HG03565 (cell line): ENCODE measurements around the gene RELB.

Experiments used
- ATAC-seq: cut with Tn5 transposase; IDR thresholded peaks from one replicate; pipeline ENCODE4 v1.9.1; 2021; ENCODE audit warnings: mild to moderate bottlenecking, moderate library complexity; ENCODE audit not compliant: unreplicated experiment

RELB gene

GRCh38 chr19:45057444-45057843 is 56.2 kb downstream of the RELB start:
- no peak for ATAC-seq

- ATAC-seq, result no peak
Measured at GRCh38 chr19:45058622-45059159, 57.4 kb downstream of the RELB start.

- no peak for ATAC-seq
Measured at GRCh38 chr19:45059258-45059965, 58.1 kb downstream of the RELB start.

DNA sequence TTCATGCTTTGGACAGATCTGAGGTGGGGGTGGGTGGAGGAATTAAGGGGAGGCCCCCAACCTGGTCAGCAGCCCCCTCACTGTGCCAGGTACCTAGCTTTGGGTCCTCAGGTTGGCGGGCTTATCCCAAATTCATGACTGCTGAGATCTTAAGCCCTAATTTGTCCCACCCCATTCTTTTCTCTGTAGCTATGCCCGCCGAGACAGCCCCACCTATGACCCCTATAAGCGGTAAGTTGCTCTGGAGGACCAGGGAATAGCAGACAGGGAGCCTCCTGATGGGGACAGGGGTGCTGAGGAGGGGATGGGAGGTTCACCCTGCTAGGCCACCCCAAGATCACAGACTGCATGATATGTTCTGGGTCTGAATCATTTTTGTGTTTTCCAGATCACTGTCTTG is 60.7 kb downstream of the RELB start:
- no peak for ATAC-seq

DNA sequence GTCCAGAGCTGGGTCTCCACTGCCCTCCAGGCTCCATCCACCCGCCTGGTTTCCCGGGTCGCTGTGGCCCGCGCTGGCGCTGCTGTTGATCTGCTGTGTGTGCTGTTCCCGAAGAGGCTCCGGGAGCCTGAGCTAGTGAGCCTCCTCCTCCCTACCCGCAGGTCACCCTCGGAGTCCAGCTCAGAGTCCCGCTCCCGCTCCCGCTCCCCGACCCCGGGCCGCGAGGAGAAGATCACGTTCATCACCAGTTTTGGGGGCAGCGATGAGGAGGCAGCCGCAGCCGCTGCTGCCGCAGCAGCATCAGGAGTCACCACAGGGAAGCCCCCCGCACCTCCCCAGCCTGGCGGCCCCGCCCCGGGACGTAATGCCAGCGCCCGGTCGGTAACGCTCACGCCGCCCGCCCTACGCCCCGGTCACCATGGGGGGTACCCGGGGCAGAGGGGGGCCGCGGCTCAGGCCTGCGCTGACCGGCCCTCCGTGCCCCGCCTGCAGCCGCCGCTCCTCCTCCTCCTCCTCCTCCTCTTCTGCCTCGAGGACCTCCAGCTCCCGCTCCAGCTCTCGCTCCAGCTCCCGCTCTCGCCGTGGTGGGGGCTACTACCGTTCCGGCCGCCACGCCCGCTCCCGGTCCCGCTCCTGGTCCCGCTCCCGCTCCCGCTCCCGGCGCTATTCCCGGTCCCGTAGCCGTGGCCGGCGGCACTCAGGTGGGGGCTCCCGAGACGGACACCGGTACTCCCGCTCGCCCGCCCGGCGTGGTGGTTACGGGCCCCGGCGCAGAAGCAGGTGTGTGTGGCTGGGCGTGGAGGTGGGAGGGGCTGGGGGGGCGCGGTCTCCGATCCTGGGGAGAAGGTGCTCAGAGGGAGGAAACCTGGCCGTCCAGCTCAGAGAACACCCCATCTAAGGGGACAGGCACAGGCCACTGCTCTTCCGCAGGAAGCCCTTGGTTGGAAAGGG is 62.9 kb downstream of the RELB start:
- ATAC-seq, result no peak

- ATAC-seq, result no peak
Measured at GRCh38 chr19:45066921-45067661, 65.8 kb downstream of the RELB start.

DNA sequence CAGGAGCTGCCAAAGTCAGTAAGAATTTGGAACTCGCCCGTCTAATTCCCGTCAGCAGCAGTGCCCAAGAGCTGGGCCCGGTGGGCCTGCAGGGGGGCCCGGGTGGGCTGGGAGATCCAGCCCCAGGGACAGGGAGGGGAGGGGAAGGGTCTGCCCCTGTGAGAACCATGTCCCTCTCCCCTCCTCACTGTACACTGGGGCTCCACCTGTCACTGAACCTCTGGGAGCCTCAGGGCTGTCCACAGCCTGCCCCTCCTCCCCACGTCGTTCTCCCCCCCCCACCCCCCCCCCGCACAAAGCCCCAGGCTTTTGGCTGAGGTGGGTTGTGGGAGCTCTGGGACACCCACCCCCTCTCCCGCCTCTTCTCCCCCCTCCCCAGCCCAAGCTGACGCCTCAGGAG is 66.8 kb downstream of the RELB start:
- no peak for ATAC-seq

DNA sequence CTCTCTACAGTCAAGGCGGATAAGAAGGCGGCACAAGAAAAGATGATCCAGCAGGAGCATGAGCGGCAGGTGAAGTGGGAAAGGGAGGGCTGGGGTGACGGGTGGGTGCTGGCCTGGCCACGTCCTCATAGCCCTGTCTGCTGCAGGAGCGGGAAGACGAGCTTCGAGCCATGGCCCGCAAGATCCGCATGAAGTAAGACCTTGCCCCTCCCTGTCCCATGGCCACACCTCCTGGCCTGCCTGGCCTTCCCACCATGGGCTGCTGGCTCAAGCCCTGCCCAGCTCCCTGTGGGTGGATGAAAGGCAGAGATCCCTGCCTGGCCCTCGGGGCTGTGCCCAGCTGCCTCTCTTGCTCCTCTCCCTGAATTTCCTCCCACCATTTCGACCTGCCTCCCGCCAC is 67.8 kb downstream of the RELB start:
- ATAC-seq, result no peak

GRCh38 chr19:45070214-45070613 is 69.0 kb downstream of the RELB start:
- no peak for ATAC-seq

- no peak for ATAC-seq
Measured at GRCh38 chr19:45070861-45071544, 69.7 kb downstream of the RELB start.

DNA sequence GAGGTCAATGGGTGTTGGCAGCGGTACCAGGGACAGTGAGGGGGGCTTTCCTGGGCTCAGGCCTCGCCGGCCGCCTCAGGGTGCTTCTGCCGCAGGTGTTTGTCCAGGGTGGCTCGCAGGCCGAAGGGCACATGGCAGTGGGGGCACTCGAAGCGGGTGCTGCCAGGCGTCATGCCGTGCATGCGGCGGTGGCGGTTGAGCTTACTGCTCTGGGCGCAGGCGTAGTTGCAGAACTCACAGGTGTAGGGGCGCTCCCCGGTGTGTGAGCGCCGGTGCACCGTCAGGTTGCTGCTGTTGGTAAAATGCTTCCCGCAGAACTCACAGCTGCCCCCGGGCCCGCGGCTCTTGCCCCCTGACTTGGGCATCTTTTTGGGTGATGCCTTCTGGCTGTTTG is 70.3 kb downstream of the RELB start:
- no peak for ATAC-seq

GRCh38 chr19:45071969-45072790 is 70.9 kb downstream of the RELB start:
- no peak for ATAC-seq

GRCh38 chr19:45074744-45075300 is 73.6 kb downstream of the RELB start:
- peak; percentile 10 for ATAC-seq

- ATAC-seq, result peak; percentile 39
Measured at GRCh38 chr19:45075301-45076028, 74.2 kb downstream of the RELB start.

DNA sequence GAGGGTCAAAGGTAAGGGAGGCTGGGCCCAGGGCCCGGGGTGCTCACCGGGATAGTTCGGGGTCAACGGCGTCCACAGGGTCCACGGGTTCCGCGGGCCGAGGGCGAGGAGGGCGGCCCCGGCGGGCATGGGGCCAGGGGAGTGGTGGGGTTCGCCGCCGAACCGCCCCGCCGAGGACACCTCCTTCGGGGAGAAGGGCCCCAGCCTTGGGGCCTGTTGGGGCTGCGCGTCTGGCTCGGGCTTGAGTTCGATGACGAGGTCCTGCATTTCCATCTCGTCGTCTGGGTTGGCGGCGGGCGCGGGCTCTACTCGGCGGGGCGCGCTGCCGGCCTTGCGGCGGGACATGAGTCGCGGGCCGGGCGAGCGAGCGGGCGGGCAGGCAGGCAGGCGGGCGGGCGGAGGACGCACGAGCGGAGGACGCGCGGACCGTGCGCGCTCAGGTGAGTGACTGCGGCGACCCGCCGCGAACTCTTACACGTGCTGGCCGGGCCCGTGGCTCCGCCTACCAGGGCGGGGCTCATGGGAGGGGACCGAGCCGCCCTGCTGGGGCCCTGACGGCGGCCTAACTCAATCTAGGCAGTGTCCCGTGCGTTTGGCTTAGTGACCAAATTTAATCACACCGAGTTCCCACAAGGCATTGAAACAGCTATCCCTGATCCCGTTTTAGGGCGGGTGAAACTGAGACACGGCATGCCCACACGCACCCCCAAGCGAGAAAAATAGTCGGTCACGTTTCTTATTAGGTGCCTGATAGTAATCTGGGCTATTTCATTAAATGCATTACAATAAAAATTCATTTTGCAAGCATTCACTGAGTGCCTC is 75.0 kb downstream of the RELB start, which contains the start of gene ZNF296:
TSS of gene ZNF296 (minus strand) at position 450 of the 822 bp plus-strand sequence. CDS start at position 345, 105 bp downstream.
- ATAC-seq, result peak; percentile 27

GRCh38 chr19:45076851-45077730 is 75.8 kb downstream of the RELB start:
- no peak for ATAC-seq
